A549 (cell line): Measurements from ENCODE around the gene DES. TPM values are rescaled to one million over a fixed set of nuclear protein-coding genes. Genes with fewer than 3 reads are reported as not detected.

Experiments
- ATAC-seq, 2 experiments: fragments of 200-7000 bp in 1 of 2; fragments of >200 bp in 1 of 2; cut with Nextera tagmentation in 1 of 2; cut with Tn5 transposase in 1 of 2; 3 replicates each; pipeline versions ENCODE4 v1.8.0 to v1.9.1; 2018 to 2020; ENCODE audit warnings: mild to moderate bottlenecking in 1 of 2, moderate library complexity in 1 of 2
- CTCF ChIA-PET: fragments of 300-600 bp; sonication (Branson Sonifier 250); formaldehyde crosslinking; extraction: SDS; loops from one replicate; lab custom pipeline; 2021; ENCODE audit warnings: antibody characterized with exemption, inconsistent platforms; lab: Yijun Ruan, JAX
- POLR2A ChIA-PET: fragments of 350-600 bp; formaldehyde crosslinking; extraction: SDS; loops from one replicate; lab custom pipeline; 2021; ENCODE audit warnings: antibody characterized with exemption, inconsistent platforms; lab: Yijun Ruan, JAX
- DNase-seq, 2 experiments: peaks; one replicate each; pipeline versions ENCODE4 v3.0.0 to v3.0.0-alpha.2; 2011 to 2016; ENCODE audit warnings: low read depth in 1 of 2, low spot score in 1 of 2
- FAIRE-seq: peaks from 2 replicates; lab custom pipeline; 2011; peaks lifted over from hg19 to GRCh38; lab: Jason Lieb, UNC
- H3K27ac ChIP-seq, 2 experiments: fragments of >200 bp; sonication (Bioruptor Twin); formaldehyde crosslinking; 3 replicates each; pipeline ENCODE4 v1.5.1; 2016 to 2017
- H3K4me1 ChIP-seq: fragments of >200 bp; sonication (Bioruptor Twin); formaldehyde crosslinking; 3 replicates; pipeline ENCODE4 v1.6.1; 2016
- H3K4me2 ChIP-seq: fragments of >200 bp; sonication (Bioruptor Twin); formaldehyde crosslinking; 3 replicates; pipeline ENCODE4 v1.6.1; 2016
- H3K4me3 ChIP-seq: fragments of >200 bp; sonication (Bioruptor Twin); formaldehyde crosslinking; 3 replicates; pipeline ENCODE4 v1.5.1; 2016
- H3K9me3 ChIP-seq: fragments of >200 bp; sonication (Bioruptor Twin); formaldehyde crosslinking; 3 replicates; pipeline ENCODE4 v1.6.1; 2016
- CBX2 ChIP-seq: fragments of 200-600 bp; sonication (generic); IDR thresholded peaks from 2 replicates; pipeline ENCODE4 v1.6.1; 2016; ENCODE audit warnings: low read depth, mild to moderate bottlenecking, borderline replicate concordance
- CEBPB ChIP-seq, 2 experiments: fragments of >200 bp in 1 of 2; sonication (Bioruptor Twin) in 1 of 2; formaldehyde crosslinking in 1 of 2; IDR thresholded peaks; 2 replicates each; pipeline ENCODE4 v1.6.1; 2012 to 2016
- CHD2 ChIP-seq: fragments of 150-350 bp; IDR thresholded peaks from 2 replicates; pipeline ENCODE4 v1.6.1; 2014; ENCODE audit warnings: low read length; ENCODE audit not compliant: partially characterized antibody
- CTCF ChIP-seq: fragments of >200 bp; sonication (Bioruptor Twin); formaldehyde crosslinking; IDR thresholded peaks from 3 replicates; pipeline ENCODE4 v1.5.1; 2016
- E2F6 ChIP-seq: IDR thresholded peaks from 2 replicates; pipeline ENCODE4 v1.6.1; 2012; ENCODE audit warnings: low read depth, borderline replicate concordance
- EHMT2 ChIP-seq: fragments of 200-600 bp; sonication (generic); IDR thresholded peaks from 2 replicates; pipeline ENCODE4 v1.6.1; 2016; ENCODE audit warnings: antibody characterized with exemption, low read depth, mild to moderate bottlenecking, moderate library complexity
- ELK1 ChIP-seq: fragments of 150-350 bp; IDR thresholded peaks from 2 replicates; pipeline ENCODE4 v1.6.1; 2014; ENCODE audit warnings: low read depth, mild to moderate bottlenecking, low read length
- EP300 ChIP-seq, 2 experiments: fragments of >200 bp; sonication (Bioruptor Twin); formaldehyde crosslinking; IDR thresholded peaks; 2 replicates in 1 of 2; 3 replicates in 1 of 2; pipeline ENCODE4 v1.6.1; 2016 to 2017
- ESRRA ChIP-seq: fragments of 150-350 bp; IDR thresholded peaks from 2 replicates; pipeline ENCODE4 v1.6.1; 2014; ENCODE audit warnings: mild to moderate bottlenecking, low read length, borderline replicate concordance
- FOXS1 ChIP-seq: fragments of 250-450 bp; sonication (Bioruptor Pico); IDR thresholded peaks from 2 replicates; pipeline ENCODE4 v1.5.0; 2020; ENCODE audit warnings: mild to moderate bottlenecking, moderate library complexity
- JUN ChIP-seq, 2 experiments: fragments of >200 bp; sonication (Bioruptor Twin); formaldehyde crosslinking; IDR thresholded peaks; 2 replicates in 1 of 2; 3 replicates in 1 of 2; pipeline ENCODE4 v1.6.1; 2016 to 2017
- JUNB ChIP-seq: fragments of >200 bp; sonication (Bioruptor Twin); formaldehyde crosslinking; IDR thresholded peaks from 2 replicates; pipeline ENCODE4 v1.6.1; 2016
- MAX ChIP-seq: IDR thresholded peaks from 2 replicates; pipeline ENCODE4 v1.6.1; 2012
- NFE2L2 ChIP-seq: fragments of 150-350 bp; conservative IDR thresholded peaks from 2 replicates; pipeline ENCODE4 v1.6.1; 2014; ENCODE audit warnings: low read length
- NR3C1 ChIP-seq: fragments of >200 bp; sonication (Bioruptor Twin); formaldehyde crosslinking; IDR thresholded peaks from 3 replicates; pipeline ENCODE4 v1.6.1; 2017
- REST ChIP-seq: fragments of 200-600 bp; sonication (generic); IDR thresholded peaks from 2 replicates; pipeline ENCODE4 v1.6.1; 2016; ENCODE audit warnings: antibody characterized with exemption, mild to moderate bottlenecking, moderate library complexity
- RFX5 ChIP-seq: fragments of 450-650 bp; IDR thresholded peaks from 2 replicates; pipeline ENCODE4 v1.7.1; 2014; ENCODE audit warnings: antibody characterized with exemption, mild to moderate bottlenecking, moderate library complexity
- SREBF2 ChIP-seq: fragments of 450-650 bp; IDR thresholded peaks from 2 replicates; pipeline ENCODE4 v1.6.1; 2014; ENCODE audit warnings: mild to moderate bottlenecking, moderate library complexity
- TP53 ChIP-seq: fragments of 250-450 bp; sonication (Bioruptor Pico); IDR thresholded peaks from 2 replicates; pipeline ENCODE4 v1.5.0; 2021; ENCODE audit warnings: mild to moderate bottlenecking, moderate library complexity
- USF2 ChIP-seq: fragments of 450-650 bp; IDR thresholded peaks from 2 replicates; pipeline ENCODE4 v1.6.1; 2014; ENCODE audit warnings: antibody characterized with exemption
- WGBS: methylation state at CpG from one replicate; pipeline ENCODE4 v1.1.6; 2017; ENCODE audit errors: missing lambda C conversion rate; 5-methylcytosine and 5-hydroxymethylcytosine counted together
- polyA plus RNA-seq, 4 experiments: library from polyadenylated mRNA; depleted of rRNA in 3 of 4; stranded (reverse); fragments of >200 nt; fragmentation: RNase III in 1 of 4; extraction: RNeasy Plus Mini Kit Qiagen cat#74134 plus additional on column Dnase treatment in 1 of 4; gene quantifications; 2 replicates in 3 of 4; 3 replicates in 1 of 4; pipeline ENCODE4 v1.2.3, GENCODE V29; 2011 to 2017

DES gene
- polyA plus RNA-seq, 2 of the 4 experiments (the other 2 are of a cell fraction) = 0.06 TPM; not detected in 1

- Histone ChIP-seq H3K4me3 (no peak overlapping the region), H3K4me1 (peaks cover 10% of the 10 kb centered on the region; the same call in 2 of the 3 replicates), H3K27ac (no peak overlapping the region), H3K9me3 (no peaks in the 10 kb centered on the region), H3K4me2 (no peak overlapping the region)
- no peak for TF ChIP-seq JUN (IDR thresholded peaks at IDR 0.05)
- no peak for TF ChIP-seq CEBPB (IDR thresholded peaks at IDR 0.05)
- TF ChIP-seq USF2 = no peak
- no peak for TF ChIP-seq SREBF2
- TF ChIP-seq E2F6 = no peak
- TF ChIP-seq CTCF = no peak
- no peak for TF ChIP-seq RFX5
- TF ChIP-seq REST = no peak
- TF ChIP-seq CBX2 = no peak
- no peak for TF ChIP-seq ELK1
- TF ChIP-seq ESRRA = no peak
- TF ChIP-seq FOXS1 (CRISPR knock-in tag) = no peak
- TF ChIP-seq NFE2L2 = no peak
- no peak for TF ChIP-seq NR3C1
- no peak for TF ChIP-seq EHMT2
- TF ChIP-seq JUNB = no peak
- TF ChIP-seq MAX = no peak
- no peak for TF ChIP-seq TP53 (CRISPR knock-in tag)
- no peak for TF ChIP-seq CHD2
- no peak for TF ChIP-seq EP300 (IDR thresholded peaks at IDR 0.05)
- POLR2A ChIA-PET = interaction anchor here (0.6 kb wide), 1 partner anchor 11 kb away, joined by 3 read pairs; no protein-coding TSS in a partner anchor
- CTCF ChIA-PET = interaction anchor here (0.6 to 89.4 kb wide), 6 partner anchors 9 to 127 kb away, joined by 3 to 3291 read pairs (median 4); partner anchors contain the start of genes ASIC4, CHPF, GMPPA and TMEM198
- ATAC-seq = no peak
- FAIRE-seq = no peak
- no CpG with 5 or more reads among the region's 1 CpG for WGBS
- no peak for DNase-seq
These were observed 28.5 kb downstream of the DES start for GRCh38 chr2:219446689-219447088.
